HCT116 (cell line): ENCODE data around the gene ACTN3. TPM values are rescaled to one million over a fixed set of nuclear protein-coding genes. Genes with fewer than 3 reads are reported as not detected.

ENCODE experiments used
- ATAC-seq: fragments of 200-7000 bp; cut with Tn5 transposase; 2 replicates; pipeline ENCODE4 v1.9.1; 2020; ENCODE audit warnings: mild to moderate bottlenecking, moderate library complexity
- BruUV-seq: library from RNA; stranded (reverse); fragments of 400-500 nt; replicated peaks from 2 replicates; lab custom pipeline; 2021; lab: Mats Ljungman, UMichigan
- CTCF ChIA-PET: fragments of 300-600 bp; sonication (Branson Sonifier 250); formaldehyde crosslinking; loops from one replicate; lab custom pipeline; 2021; ENCODE audit warnings: antibody characterized with exemption; lab: Charles Lee
- POLR2A ChIA-PET: fragments of 300-600, 350-600 bp; sonication (Branson Sonifier 250); formaldehyde crosslinking; loops from one replicate; lab custom pipeline; 2021; ENCODE audit warnings: antibody characterized with exemption; lab: Charles Lee
- RAD21 ChIA-PET, 2 experiments: fragments of 300-600 bp; sonication (Branson Sonifier 250); formaldehyde crosslinking; loops; one replicate each; lab custom pipeline; 2023; ENCODE audit warnings: low total read pairs in 2 of 2; ENCODE audit not compliant: uncharacterized antibody in 2 of 2, unreplicated experiment in 2 of 2, low non-redundant PET in 1 of 2; lab: Charles Lee
- DNase-seq: peaks from one replicate; pipeline ENCODE4 v3.0.0-alpha.2; 2010; ENCODE audit warnings: low read depth, low spot score
- H2AFZ ChIP-seq: fragments of 200-600 bp; shearing (Covaris generic), sonication (generic); 2 replicates; pipeline ENCODE4 v1.6.1; 2017; ENCODE audit warnings: low read depth, mixed run types, mixed read lengths, antibody characterized with exemption, low read length; ENCODE audit not compliant: poor library complexity, severe bottlenecking
- H3K27ac ChIP-seq: 2 replicates; pipeline ENCODE4 v1.5.1; 2012; ENCODE audit warnings: low read depth, low read length
- H3K27me3 ChIP-seq: fragments of 200-600 bp; sonication (generic); 2 replicates; pipeline ENCODE4 v1.6.1; 2016; ENCODE audit warnings: mixed run types, low read length, mixed read lengths; ENCODE audit not compliant: insufficient read depth
- H3K36me3 ChIP-seq, 2 experiments: fragments of 200-500 bp in 1 of 2; fragments of 200-600 bp in 1 of 2; sonication (Bioruptor generic) in 1 of 2; sonication (generic) in 1 of 2; 2 replicates each; pipeline versions ENCODE4 v1.5.1 to v1.6.1; 2014 to 2016; ENCODE audit warnings: low read length in 2 of 2, inconsistent platforms in 1 of 2, mixed read lengths in 1 of 2, mixed run types in 1 of 2; ENCODE audit not compliant: insufficient read depth in 2 of 2, control insufficient read depth in 1 of 2
- H3K4me1 ChIP-seq, 2 experiments: fragments of 200-600 bp in 1 of 2; sonication (generic) in 1 of 2; 2 replicates each; pipeline versions ENCODE4 v1.5.1 to v1.6.1; 2012 to 2017; ENCODE audit warnings: low read length in 2 of 2, inconsistent platforms in 1 of 2, mild to moderate bottlenecking in 1 of 2, mixed read lengths in 1 of 2, mixed run types in 1 of 2, moderate library complexity in 1 of 2; ENCODE audit not compliant: insufficient read depth in 2 of 2, control insufficient read depth in 1 of 2
- H3K4me2 ChIP-seq: fragments of 200-600 bp; sonication (generic); 2 replicates; pipeline ENCODE4 v1.6.1; 2017; ENCODE audit warnings: mixed run types, low read length, mixed read lengths
- H3K4me3 ChIP-seq, 2 experiments: fragments of 200-600 bp in 1 of 2; sonication (generic) in 1 of 2; replicated peaks in 1 of 2; 2 replicates each; pipeline ENCODE4 v1.5.1; 2011 to 2016; ENCODE audit warnings: low read length in 2 of 2, control low read depth in 1 of 2, low read depth in 1 of 2, mild to moderate bottlenecking in 1 of 2, mixed read lengths in 1 of 2, mixed run types in 1 of 2
- H3K79me2 ChIP-seq: fragments of 200-600 bp; sonication (generic); 2 replicates; pipeline ENCODE4 v1.6.1; 2017; ENCODE audit warnings: mild to moderate bottlenecking, mixed run types, low read length, moderate library complexity, mixed read lengths; ENCODE audit not compliant: insufficient read depth
- H3K9ac ChIP-seq: fragments of 200-600 bp; sonication (generic); 2 replicates; pipeline ENCODE4 v1.6.1; 2016; ENCODE audit warnings: low read length, mixed read lengths
- H3K9me2 ChIP-seq: fragments of 200-600 bp; sonication (generic), shearing (Covaris generic); 2 replicates; pipeline ENCODE4 v1.6.1; 2017; ENCODE audit warnings: mixed run types, mild to moderate bottlenecking, moderate library complexity; ENCODE audit not compliant: insufficient read depth
- H3K9me3 ChIP-seq, 2 experiments: fragments of 200-500 bp in 1 of 2; fragments of 200-600 bp in 1 of 2; sonication (Bioruptor generic) in 1 of 2; sonication (generic) in 1 of 2; 2 replicates each; pipeline ENCODE4 v1.6.1; 2014 to 2017; ENCODE audit warnings: low read length in 2 of 2, mixed read lengths in 2 of 2, inconsistent platforms in 1 of 2, low read depth in 1 of 2, mild to moderate bottlenecking in 1 of 2, mixed run types in 1 of 2, moderate library complexity in 1 of 2; ENCODE audit not compliant: control insufficient read depth in 1 of 2, insufficient read depth in 1 of 2
- H4K20me1 ChIP-seq: fragments of 200-600 bp; sonication (generic), shearing (Covaris generic); 2 replicates; pipeline ENCODE4 v1.6.1; 2017; ENCODE audit warnings: mixed run types, mild to moderate bottlenecking, moderate library complexity; ENCODE audit not compliant: insufficient read depth
- CBX3 ChIP-seq: IDR thresholded peaks from 2 replicates; pipeline ENCODE4 v1.6.1; 2012; ENCODE audit warnings: low read depth
- CEBPB ChIP-seq: IDR thresholded peaks from 2 replicates; pipeline ENCODE4 v1.6.1; 2012; ENCODE audit warnings: low read depth
- CTCF ChIP-seq, 3 experiments: fragments of 200-600 bp in 1 of 3; sonication (generic) in 1 of 3; IDR thresholded peaks in 2 of 3; conservative IDR thresholded peaks in 1 of 3; 2 replicates each; pipeline ENCODE4 v1.5.1; 2012 to 2017; ENCODE audit warnings: low read depth in 2 of 3, low read length in 2 of 3, antibody characterized with exemption in 1 of 3, borderline replicate concordance in 1 of 3, control low read depth in 1 of 3, mild to moderate bottlenecking in 1 of 3, mixed read lengths in 1 of 3, mixed run types in 1 of 3, moderate library complexity in 1 of 3; ENCODE audit not compliant: insufficient read depth in 1 of 3
- ELF1 ChIP-seq: IDR thresholded peaks from 2 replicates; pipeline ENCODE4 v1.6.1; 2012; ENCODE audit warnings: low read depth, borderline replicate concordance
- EZH2phosphoT487 ChIP-seq: fragments of 200-600 bp; IDR thresholded peaks from 2 replicates; pipeline ENCODE4 v1.6.1; 2018; ENCODE audit warnings: antibody characterized with exemption, borderline replicate concordance
- FOSL1 ChIP-seq: IDR thresholded peaks from 2 replicates; pipeline ENCODE4 v1.6.1; 2012; ENCODE audit warnings: low read depth
- JUND ChIP-seq: IDR thresholded peaks from 2 replicates; pipeline ENCODE4 v1.6.1; 2012
- MAX ChIP-seq: IDR thresholded peaks from 2 replicates; pipeline ENCODE4 v1.6.1; 2012
- RAD21 ChIP-seq: IDR thresholded peaks from 2 replicates; pipeline ENCODE4 v1.6.1; 2012; ENCODE audit warnings: low read depth, mild to moderate bottlenecking
- REST ChIP-seq: IDR thresholded peaks from 2 replicates; pipeline ENCODE4 v1.6.1; 2012; ENCODE audit warnings: low read depth
- SP1 ChIP-seq: IDR thresholded peaks from 2 replicates; pipeline ENCODE4 v1.6.1; 2012; ENCODE audit warnings: low read depth
- TCF7L2 ChIP-seq: IDR thresholded peaks from 2 replicates; pipeline ENCODE4 v1.7.0; 2011; ENCODE audit warnings: borderline replicate concordance, inconsistent platforms; ENCODE audit not compliant: insufficient read depth, insufficient read length; ENCODE audit errors: extremely low read depth
- YY1 ChIP-seq: IDR thresholded peaks from 2 replicates; pipeline ENCODE4 v1.6.1; 2011; ENCODE audit warnings: low read length, low read depth, moderate library complexity, mild to moderate bottlenecking; ENCODE audit not compliant: insufficient replicate concordance; ENCODE audit errors: extremely low read depth
- ZNF274 ChIP-seq: fragments of 200-500 bp; sonication (Bioruptor generic); IDR thresholded peaks from 2 replicates; pipeline ENCODE4 v1.6.1; 2014; ENCODE audit warnings: mild to moderate bottlenecking, low read depth, low read length, inconsistent platforms
- intact Hi-C: fragments of 100-400 bp; cut with micrococcal nuclease; formaldehyde crosslinking; loops from 2 replicates; pipeline ENCODE4 v1.10.0; 2022
- total RNA-seq: library from RNA; stranded (reverse); gene quantifications from one replicate; pipeline ENCODE4 v1.2.1, GENCODE V29; 2021; ENCODE audit not compliant: unreplicated experiment
- TF ChIP-seq, protein P1 (sequence below): IDR thresholded peaks from 2 replicates; pipeline ENCODE4 v1.6.1; 2011; ENCODE audit warnings: mild to moderate bottlenecking, low read length, moderate library complexity; ENCODE audit not compliant: insufficient replicate concordance; ENCODE audit errors: extremely low read depth
- TF ChIP-seq, protein P2 (sequence below): IDR thresholded peaks from 2 replicates; pipeline ENCODE4 v1.6.1; 2012

The ACTN3 gene
- total RNA-seq, 1 experiment from 2014 or later, result not detected

- H2AFZ ChIP-seq, result no peak overlapping the region
- RAD21 ChIA-PET, result no interaction called here
- no peaks in the 10 kb centered on the region for H3K27me3 ChIP-seq
- POLR2A ChIA-PET, result no interaction called here
- no peak overlapping the region for H3K9ac ChIP-seq
- peaks cover 0 to 2% of the 10 kb centered on the region in 2 experiments; a peak in 1 of 4 replicates for H3K9me3 ChIP-seq
- no peaks in the 10 kb centered on the region for H3K9me2 ChIP-seq
- no peak for ATAC-seq
- peaks cover 4 to 20% of the 10 kb centered on the region in 2 experiments for H3K4me1 ChIP-seq
- no peak overlapping the region for H3K27ac ChIP-seq
- no peaks in the 10 kb centered on the region for H4K20me1 ChIP-seq
- CTCF ChIA-PET, result no interaction called here
- BruUV-seq, result no TSS peak
- no peak overlapping the region for H3K4me2 ChIP-seq
- no peak overlapping the region for H3K4me3 ChIP-seq
- peaks cover 2 to 4% of the 10 kb centered on the region in 2 experiments; a peak in 1 of 4 replicates for H3K36me3 ChIP-seq
- intact Hi-C loops, result no loop called here
- TF ChIP-seq RAD21 (no peak), FOSL1 (no peak), SP1 (no peak), CBX3 (no peak), CTCF (IDR thresholded peaks at IDR 0.05 in 2 of 3, conservative IDR thresholded peaks at IDR 0.05 in 1 of 3; ENCODE audit: borderline replicate concordance in 1 of 3, insufficient read depth in 1 of 3, low read depth in 2 of 3, low read length in 2 of 3) (no peak), YY1 (no peak), CEBPB (no peak), REST (no peak), TCF7L2 (no peak), JUND (no peak), ELF1 (no peak), MAX (no peak), ZNF274 (no peak), EZH2phosphoT487 (no peak)
- TF ChIP-seq, protein P1, sequence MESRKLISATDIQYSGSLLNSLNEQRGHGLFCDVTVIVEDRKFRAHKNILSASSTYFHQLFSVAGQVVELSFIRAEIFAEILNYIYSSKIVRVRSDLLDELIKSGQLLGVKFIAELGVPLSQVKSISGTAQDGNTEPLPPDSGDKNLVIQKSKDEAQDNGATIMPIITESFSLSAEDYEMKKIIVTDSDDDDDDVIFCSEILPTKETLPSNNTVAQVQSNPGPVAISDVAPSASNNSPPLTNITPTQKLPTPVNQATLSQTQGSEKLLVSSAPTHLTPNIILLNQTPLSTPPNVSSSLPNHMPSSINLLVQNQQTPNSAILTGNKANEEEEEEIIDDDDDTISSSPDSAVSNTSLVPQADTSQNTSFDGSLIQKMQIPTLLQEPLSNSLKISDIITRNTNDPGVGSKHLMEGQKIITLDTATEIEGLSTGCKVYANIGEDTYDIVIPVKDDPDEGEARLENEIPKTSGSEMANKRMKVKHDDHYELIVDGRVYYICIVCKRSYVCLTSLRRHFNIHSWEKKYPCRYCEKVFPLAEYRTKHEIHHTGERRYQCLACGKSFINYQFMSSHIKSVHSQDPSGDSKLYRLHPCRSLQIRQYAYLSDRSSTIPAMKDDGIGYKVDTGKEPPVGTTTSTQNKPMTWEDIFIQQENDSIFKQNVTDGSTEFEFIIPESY, result no peak
- TF ChIP-seq, protein P2, sequence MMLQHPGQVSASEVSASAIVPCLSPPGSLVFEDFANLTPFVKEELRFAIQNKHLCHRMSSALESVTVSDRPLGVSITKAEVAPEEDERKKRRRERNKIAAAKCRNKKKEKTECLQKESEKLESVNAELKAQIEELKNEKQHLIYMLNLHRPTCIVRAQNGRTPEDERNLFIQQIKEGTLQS, result no peak
- DNase-seq, result no peak
- H3K79me2 ChIP-seq, result peaks cover 12% of the 10 kb centered on the region; the same call in 1 of the 2 replicates
These were observed 48.7 kb downstream of the ACTN3 start for GRCh38 chr11:66595245-66595904.
